HCT116 (cell line): Measurements from ENCODE around the gene LAMB4.

Experiments
- EZH2 ChIP-seq: fragments of 200-600 bp; sonication (generic); IDR thresholded peaks from 2 replicates; pipeline ENCODE4 v1.6.1; 2017; ENCODE audit warnings: antibody characterized with exemption, mixed run types
- EZH2phosphoT487 ChIP-seq: fragments of 200-600 bp; IDR thresholded peaks from 2 replicates; pipeline ENCODE4 v1.6.1; 2018; ENCODE audit warnings: antibody characterized with exemption, borderline replicate concordance
- MAX ChIP-seq: IDR thresholded peaks from 2 replicates; pipeline ENCODE4 v1.6.1; 2012
- POLR2A ChIP-seq: IDR thresholded peaks from 2 replicates; pipeline ENCODE4 v1.7.0; 2011; ENCODE audit warnings: borderline replicate concordance; ENCODE audit not compliant: insufficient read depth, insufficient read length; ENCODE audit errors: extremely low read depth
- RAD21 ChIP-seq: IDR thresholded peaks from 2 replicates; pipeline ENCODE4 v1.6.1; 2012; ENCODE audit warnings: low read depth, mild to moderate bottlenecking
- SIN3A ChIP-seq: IDR thresholded peaks from 2 replicates; pipeline ENCODE4 v1.6.1; 2012; ENCODE audit warnings: low read depth
- SP1 ChIP-seq: IDR thresholded peaks from 2 replicates; pipeline ENCODE4 v1.6.1; 2012; ENCODE audit warnings: low read depth
- ZNF274 ChIP-seq: fragments of 200-500 bp; sonication (Bioruptor generic); IDR thresholded peaks from 2 replicates; pipeline ENCODE4 v1.6.1; 2014; ENCODE audit warnings: mild to moderate bottlenecking, low read depth, low read length, inconsistent platforms
- TF ChIP-seq, protein P1 (sequence below), 3 experiments: fragments of 200-600 bp in 1 of 3; sonication (generic) in 1 of 3; IDR thresholded peaks in 2 of 3; conservative IDR thresholded peaks in 1 of 3; 2 replicates each; pipeline ENCODE4 v1.5.1; 2012 to 2017; ENCODE audit warnings: low read depth in 2 of 3, low read length in 2 of 3, antibody characterized with exemption in 1 of 3, borderline replicate concordance in 1 of 3, control low read depth in 1 of 3, mild to moderate bottlenecking in 1 of 3, mixed read lengths in 1 of 3, mixed run types in 1 of 3, moderate library complexity in 1 of 3; ENCODE audit not compliant: insufficient read depth in 1 of 3
- TF ChIP-seq, protein P2 (sequence below): IDR thresholded peaks from 2 replicates; pipeline ENCODE4 v1.6.1; 2012

DNA sequence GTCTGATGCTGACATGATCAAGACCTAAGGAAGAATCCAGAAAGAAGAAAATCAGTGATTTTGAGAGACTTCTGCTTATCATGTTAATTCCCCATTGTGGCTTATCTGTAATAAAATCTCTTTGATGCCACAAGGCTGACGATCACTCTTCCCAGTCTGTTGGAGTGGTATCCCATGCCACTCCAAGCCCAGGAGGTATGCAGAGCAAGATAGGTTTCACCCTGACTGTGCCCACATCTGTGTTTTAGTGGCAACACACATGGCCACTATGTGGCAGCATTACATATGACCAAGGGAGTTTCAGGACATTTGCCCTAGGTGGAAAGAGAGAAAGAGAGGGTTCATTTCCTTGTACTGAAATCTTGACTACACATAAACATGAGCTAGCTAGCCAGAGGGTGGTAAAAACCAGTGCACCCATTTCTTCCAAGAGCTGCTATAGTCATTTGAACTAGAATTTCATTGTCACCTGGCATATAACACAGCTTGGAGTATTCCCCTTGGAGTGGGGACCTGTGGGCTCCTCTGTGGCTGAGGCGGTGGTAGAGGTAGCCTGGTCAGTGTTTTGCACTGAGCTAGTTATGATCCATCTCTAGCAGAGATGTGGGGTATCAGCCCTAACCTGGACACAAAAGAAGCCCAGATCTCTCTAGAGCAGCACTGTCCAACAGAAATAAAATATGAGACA, 20.8 kb downstream of the LAMB4 start:
- TF ChIP-seq, protein P1, sequence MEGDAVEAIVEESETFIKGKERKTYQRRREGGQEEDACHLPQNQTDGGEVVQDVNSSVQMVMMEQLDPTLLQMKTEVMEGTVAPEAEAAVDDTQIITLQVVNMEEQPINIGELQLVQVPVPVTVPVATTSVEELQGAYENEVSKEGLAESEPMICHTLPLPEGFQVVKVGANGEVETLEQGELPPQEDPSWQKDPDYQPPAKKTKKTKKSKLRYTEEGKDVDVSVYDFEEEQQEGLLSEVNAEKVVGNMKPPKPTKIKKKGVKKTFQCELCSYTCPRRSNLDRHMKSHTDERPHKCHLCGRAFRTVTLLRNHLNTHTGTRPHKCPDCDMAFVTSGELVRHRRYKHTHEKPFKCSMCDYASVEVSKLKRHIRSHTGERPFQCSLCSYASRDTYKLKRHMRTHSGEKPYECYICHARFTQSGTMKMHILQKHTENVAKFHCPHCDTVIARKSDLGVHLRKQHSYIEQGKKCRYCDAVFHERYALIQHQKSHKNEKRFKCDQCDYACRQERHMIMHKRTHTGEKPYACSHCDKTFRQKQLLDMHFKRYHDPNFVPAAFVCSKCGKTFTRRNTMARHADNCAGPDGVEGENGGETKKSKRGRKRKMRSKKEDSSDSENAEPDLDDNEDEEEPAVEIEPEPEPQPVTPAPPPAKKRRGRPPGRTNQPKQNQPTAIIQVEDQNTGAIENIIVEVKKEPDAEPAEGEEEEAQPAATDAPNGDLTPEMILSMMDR (IDR thresholded peaks at IDR 0.05 in 2 of 3, conservative IDR thresholded peaks at IDR 0.05 in 1 of 3; ENCODE audit: borderline replicate concordance in 1 of 3, insufficient read depth in 1 of 3, low read depth in 2 of 3, low read length in 2 of 3), result peak; percentile 37 to 64 (median 63); a peak in 5 of 6 replicates
- TF ChIP-seq MAX, result no peak
- no peak for TF ChIP-seq POLR2A
- TF ChIP-seq EZH2phosphoT487, result no peak
- peak; percentile 53 for TF ChIP-seq RAD21
- TF ChIP-seq EZH2, result no peak
- TF ChIP-seq, protein P2, sequence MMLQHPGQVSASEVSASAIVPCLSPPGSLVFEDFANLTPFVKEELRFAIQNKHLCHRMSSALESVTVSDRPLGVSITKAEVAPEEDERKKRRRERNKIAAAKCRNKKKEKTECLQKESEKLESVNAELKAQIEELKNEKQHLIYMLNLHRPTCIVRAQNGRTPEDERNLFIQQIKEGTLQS, result no peak
- TF ChIP-seq SP1, result no peak
- TF ChIP-seq SIN3A, result no peak
- TF ChIP-seq ZNF274, result no peak
